ENCODE measurements around the gene PCAT6. TPM values are rescaled to one million over a fixed set of nuclear protein-coding genes. Genes with fewer than 3 reads are reported as not detected.
"Not testable (repeated sequence)": the region's sequence is repeated elsewhere in the genome, so short reads cannot be mapped to it uniquely, and the experiment has no call there.

Gene PCAT6
- total and polyA plus RNA-seq, 9 donors, result 0.22 to 2.8 (median 2.3) TPM

- no peak overlapping the region for H3K4me3 ChIP-seq (ENCODE audit: low read length)
- no peaks in the 10 kb centered on the region for H3K9me3 ChIP-seq (replicated peaks; ENCODE audit: control insufficient read depth, low read depth, low read length)
- H3K36me3 ChIP-seq (ENCODE audit: control insufficient read depth, insufficient read depth, low read length), result no peaks in the 10 kb centered on the region
- peaks cover 6% of the 10 kb centered on the region for H3K27me3 ChIP-seq (ENCODE audit: control insufficient read depth, insufficient read depth, low read length)
- H3K4me1 ChIP-seq (ENCODE audit: control insufficient read depth, insufficient read depth, low read length), result no peaks in the 10 kb centered on the region
- no CpG with 5 or more reads among the region's 2 CpGs for WGBS (ENCODE audit: insufficient coverage)
- no peak for DNase-seq
- H3K27ac ChIP-seq (ENCODE audit: low read length), result no peak overlapping the region
Observed at GRCh38 chr1:202821467-202821866, 10.7 kb downstream of the PCAT6 start.

GRCh38 chr1:202825748-202826147, 15.0 kb downstream of the PCAT6 start:
- Histone ChIP-seq H3K27me3 (ENCODE audit: control insufficient read depth, insufficient read depth, low read length) (peaks cover 6% of the 10 kb centered on the region), H3K27ac (ENCODE audit: low read length) (no peak overlapping the region), H3K4me1 (ENCODE audit: control insufficient read depth, insufficient read depth, low read length) (no peaks in the 10 kb centered on the region), H3K4me3 (ENCODE audit: low read length) (no peak overlapping the region), H3K9me3 (replicated peaks; ENCODE audit: control insufficient read depth, low read depth, low read length) (no peaks in the 10 kb centered on the region), H3K36me3 (ENCODE audit: control insufficient read depth, insufficient read depth, low read length) (no peaks in the 10 kb centered on the region)
- no peak for DNase-seq
- 93% methylated on average over 4 of the region's 7 CpGs for WGBS (ENCODE audit: insufficient coverage)

GRCh38 chr1:202829223-202829622, 18.5 kb downstream of the PCAT6 start:
- not testable (repeated sequence) for H3K36me3 ChIP-seq (ENCODE audit: control insufficient read depth, insufficient read depth, low read length); H3K9me3 ChIP-seq (replicated peaks; ENCODE audit: control insufficient read depth, low read depth, low read length); DNase-seq; H3K27me3 ChIP-seq (ENCODE audit: control insufficient read depth, insufficient read depth, low read length); H3K4me1 ChIP-seq (ENCODE audit: control insufficient read depth, insufficient read depth, low read length); H3K27ac ChIP-seq (ENCODE audit: low read length); H3K4me3 ChIP-seq (ENCODE audit: low read length)
- WGBS (ENCODE audit: insufficient coverage), result no CpG with 5 or more reads among the region's 9 CpGs

- H3K36me3 ChIP-seq (ENCODE audit: control insufficient read depth, insufficient read depth, low read length), result no peaks in the 10 kb centered on the region
- H3K27ac ChIP-seq (ENCODE audit: low read length), result no peak overlapping the region
- H3K4me3 ChIP-seq (ENCODE audit: low read length), result no peak overlapping the region
- peaks cover 12% of the 10 kb centered on the region for H3K27me3 ChIP-seq (ENCODE audit: control insufficient read depth, insufficient read depth, low read length)
- 83% methylated on average over 1 of the region's 3 CpGs for WGBS (ENCODE audit: insufficient coverage)
- H3K4me1 ChIP-seq (ENCODE audit: control insufficient read depth, insufficient read depth, low read length), result no peaks in the 10 kb centered on the region
- H3K9me3 ChIP-seq (replicated peaks; ENCODE audit: control insufficient read depth, low read depth, low read length), result no peaks in the 10 kb centered on the region
- no peak for DNase-seq
Observed at GRCh38 chr1:202831906-202832305, 21.2 kb downstream of the PCAT6 start.

- Histone ChIP-seq H3K36me3 (ENCODE audit: control insufficient read depth, insufficient read depth, low read length) (no peaks in the 10 kb centered on the region), H3K4me3 (ENCODE audit: low read length) (no peak overlapping the region), H3K4me1 (ENCODE audit: control insufficient read depth, insufficient read depth, low read length) (no peaks in the 10 kb centered on the region), H3K27ac (ENCODE audit: low read length) (no peak overlapping the region), H3K9me3 (replicated peaks; ENCODE audit: control insufficient read depth, low read depth, low read length) (no peaks in the 10 kb centered on the region), H3K27me3 (ENCODE audit: control insufficient read depth, insufficient read depth, low read length) (peaks cover 12% of the 10 kb centered on the region)
- WGBS (ENCODE audit: insufficient coverage), result 78% methylated on average over 4 of the region's 10 CpGs
- no peak for DNase-seq
Observed at GRCh38 chr1:202834771-202835547, 24.2 kb downstream of the PCAT6 start.

GRCh38 chr1:202835548-202836072, 24.9 kb downstream of the PCAT6 start:
- H3K27me3 ChIP-seq (ENCODE audit: control insufficient read depth, insufficient read depth, low read length), result peaks cover 12% of the 10 kb centered on the region
- H3K4me3 ChIP-seq (ENCODE audit: low read length), result no peak overlapping the region
- no peaks in the 10 kb centered on the region for H3K9me3 ChIP-seq (replicated peaks; ENCODE audit: control insufficient read depth, low read depth, low read length)
- no peak overlapping the region for H3K27ac ChIP-seq (ENCODE audit: low read length)
- no peak for DNase-seq
- no CpG with 5 or more reads among the region's 3 CpGs for WGBS (ENCODE audit: insufficient coverage)
- no peaks in the 10 kb centered on the region for H3K4me1 ChIP-seq (ENCODE audit: control insufficient read depth, insufficient read depth, low read length)
- no peaks in the 10 kb centered on the region for H3K36me3 ChIP-seq (ENCODE audit: control insufficient read depth, insufficient read depth, low read length)

- DNase-seq, result no peak
- Histone ChIP-seq H3K9me3 (replicated peaks; ENCODE audit: control insufficient read depth, low read depth, low read length) (no peaks in the 10 kb centered on the region), H3K4me3 (ENCODE audit: low read length) (no peak overlapping the region), H3K4me1 (ENCODE audit: control insufficient read depth, insufficient read depth, low read length) (no peaks in the 10 kb centered on the region), H3K36me3 (ENCODE audit: control insufficient read depth, insufficient read depth, low read length) (no peaks in the 10 kb centered on the region), H3K27me3 (ENCODE audit: control insufficient read depth, insufficient read depth, low read length) (peaks cover 12% of the 10 kb centered on the region), H3K27ac (ENCODE audit: low read length) (no peak overlapping the region)
- WGBS (ENCODE audit: insufficient coverage), result 82% methylated on average over 4 of the region's 5 CpGs
Observed at GRCh38 chr1:202836623-202837403, 26.1 kb downstream of the PCAT6 start.

GRCh38 chr1:202837746-202838262, 27.1 kb downstream of the PCAT6 start:
- H3K36me3 ChIP-seq (ENCODE audit: control insufficient read depth, insufficient read depth, low read length), result no peaks in the 10 kb centered on the region
- no peaks in the 10 kb centered on the region for H3K4me1 ChIP-seq (ENCODE audit: control insufficient read depth, insufficient read depth, low read length)
- no peak overlapping the region for H3K4me3 ChIP-seq (ENCODE audit: low read length)
- H3K27ac ChIP-seq (ENCODE audit: low read length), result no peak overlapping the region
- no CpG with 5 or more reads among the region's 5 CpGs for WGBS (ENCODE audit: insufficient coverage)
- H3K27me3 ChIP-seq (ENCODE audit: control insufficient read depth, insufficient read depth, low read length), result peaks cover 12% of the 10 kb centered on the region
- no peaks in the 10 kb centered on the region for H3K9me3 ChIP-seq (replicated peaks; ENCODE audit: control insufficient read depth, low read depth, low read length)
- DNase-seq, result no peak

GRCh38 chr1:202843081-202843480, 32.3 kb downstream of the PCAT6 start:
- no peak overlapping the region for H3K27ac ChIP-seq (ENCODE audit: low read length)
- WGBS (ENCODE audit: insufficient coverage), result 62% methylated on average over 9 of the region's 11 CpGs
- no peak overlapping the region for H3K4me3 ChIP-seq (ENCODE audit: low read length)
- peaks cover 2% of the 10 kb centered on the region for H3K27me3 ChIP-seq (ENCODE audit: control insufficient read depth, insufficient read depth, low read length)
- no peaks in the 10 kb centered on the region for H3K36me3 ChIP-seq (ENCODE audit: control insufficient read depth, insufficient read depth, low read length)
- H3K4me1 ChIP-seq (ENCODE audit: control insufficient read depth, insufficient read depth, low read length), result peaks cover 4% of the 10 kb centered on the region
- no peak for DNase-seq
- no peaks in the 10 kb centered on the region for H3K9me3 ChIP-seq (replicated peaks; ENCODE audit: control insufficient read depth, low read depth, low read length)

- Histone ChIP-seq H3K9me3 (replicated peaks; ENCODE audit: control insufficient read depth, low read depth, low read length) (no peaks in the 10 kb centered on the region), H3K27me3 (ENCODE audit: control insufficient read depth, insufficient read depth, low read length) (peaks cover 2% of the 10 kb centered on the region), H3K36me3 (ENCODE audit: control insufficient read depth, insufficient read depth, low read length) (no peaks in the 10 kb centered on the region), H3K27ac (ENCODE audit: low read length) (no peak overlapping the region), H3K4me3 (ENCODE audit: low read length) (no peak overlapping the region), H3K4me1 (ENCODE audit: control insufficient read depth, insufficient read depth, low read length) (peaks cover 4% of the 10 kb centered on the region)
- WGBS (ENCODE audit: insufficient coverage), result no CpG with 5 or more reads among the region's 5 CpGs
- DNase-seq, result no peak
Observed at GRCh38 chr1:202844259-202844658, 33.5 kb downstream of the PCAT6 start.
